KOPT-K1 (cell line): ENCODE measurements around the gene RSPRY1.

Experiments used
- H3K27ac ChIP-seq: fragments of 200-600 bp; sonication (generic); 2 replicates; pipeline ENCODE4 v1.5.1; 2016; ENCODE audit warnings: antibody characterized with exemption, mild to moderate bottlenecking, low read depth, low read length; ENCODE audit not compliant: poor library complexity, severe bottlenecking
- H3K36me3 ChIP-seq: fragments of 200-600 bp; sonication (generic); 2 replicates; pipeline ENCODE4 v1.5.1; 2017; ENCODE audit warnings: antibody characterized with exemption, mild to moderate bottlenecking, low read length, moderate library complexity; ENCODE audit not compliant: insufficient read depth
- H3K9me3 ChIP-seq: fragments of 200-600 bp; sonication (generic); 2 replicates; pipeline ENCODE4 v1.5.1; 2017; ENCODE audit warnings: antibody characterized with exemption, low read length, mild to moderate bottlenecking; ENCODE audit not compliant: insufficient read depth, poor library complexity, severe bottlenecking

Gene RSPRY1

GRCh38 chr16:57185945-57186871 is at the start of gene RSPRY1, which contains the start of gene PSME3IP1:
TSS of gene RSPRY1 (plus strand) at chr16:57186329. CDS start at chr16:57204659, 18,330 bp downstream.
TSS of gene PSME3IP1 (minus strand) at chr16:57186039. CDS start at chr16:57173854, 12,185 bp downstream.
- Histone ChIP-seq H3K9me3 (no peaks in the 10 kb centered on the region), H3K27ac (peak within 1 kb of the TSS; percentile 81), H3K36me3 (peaks cover 11% of the 10 kb centered on the region)

- no peaks in the 10 kb centered on the region for H3K36me3 ChIP-seq
- no peak overlapping the region for H3K27ac ChIP-seq
- H3K9me3 ChIP-seq: no peaks in the 10 kb centered on the region
Measured at GRCh38 chr16:57137043-57137442, 49.1 kb upstream of the RSPRY1 start.

- Histone ChIP-seq H3K36me3 (no peaks in the 10 kb centered on the region), H3K27ac (no peak overlapping the region), H3K9me3 (no peaks in the 10 kb centered on the region)
Measured at GRCh38 chr16:57137566-57138273, 48.4 kb upstream of the RSPRY1 start.

- H3K27ac ChIP-seq: no peak overlapping the region
- no peaks in the 10 kb centered on the region for H3K36me3 ChIP-seq
- no peaks in the 10 kb centered on the region for H3K9me3 ChIP-seq
Measured at GRCh38 chr16:57138281-57138935, 47.7 kb upstream of the RSPRY1 start.

GRCh38 chr16:57140931-57141668 is 45.0 kb upstream of the RSPRY1 start:
- H3K9me3 ChIP-seq: no peaks in the 10 kb centered on the region
- H3K36me3 ChIP-seq: no peaks in the 10 kb centered on the region
- H3K27ac ChIP-seq: peak overlapping the region; percentile 79

- no peaks in the 10 kb centered on the region for H3K36me3 ChIP-seq
- peak overlapping the region; percentile 79 for H3K27ac ChIP-seq
- no peaks in the 10 kb centered on the region for H3K9me3 ChIP-seq
Measured at GRCh38 chr16:57141822-57142631, 44.1 kb upstream of the RSPRY1 start.

GRCh38 chr16:57143149-57143921 is 42.8 kb upstream of the RSPRY1 start:
- no peaks in the 10 kb centered on the region for H3K9me3 ChIP-seq
- peak overlapping the region; percentile 79 for H3K27ac ChIP-seq
- no peaks in the 10 kb centered on the region for H3K36me3 ChIP-seq

- 0 out of 2 replicates have a peak, but pooled peaks cover under 1% of the 10 kb centered on the region for H3K36me3 ChIP-seq
- peak overlapping the region; percentile 79 for H3K27ac ChIP-seq
- no peaks in the 10 kb centered on the region for H3K9me3 ChIP-seq
Measured at GRCh38 chr16:57144027-57144426, 42.1 kb upstream of the RSPRY1 start.

GRCh38 chr16:57145046-57146021 is 40.8 kb upstream of the RSPRY1 start:
- H3K27ac ChIP-seq: no peak overlapping the region
- no peaks in the 10 kb centered on the region for H3K9me3 ChIP-seq
- peaks cover 7% of the 10 kb centered on the region; the same call in 1 of the 2 replicates for H3K36me3 ChIP-seq

- Histone ChIP-seq H3K27ac (no peak overlapping the region), H3K9me3 (no peaks in the 10 kb centered on the region), H3K36me3 (peaks cover 15% of the 10 kb centered on the region; the same call in 1 of the 2 replicates)
Measured at GRCh38 chr16:57146040-57146647, 40.0 kb upstream of the RSPRY1 start.

GRCh38 chr16:57146735-57147134 is 39.4 kb upstream of the RSPRY1 start:
- Histone ChIP-seq H3K27ac (no peak overlapping the region), H3K9me3 (no peaks in the 10 kb centered on the region), H3K36me3 (peaks cover 21% of the 10 kb centered on the region)
